ENCODE data around the gene KCNK16.

Gene KCNK16

GRCh38 chr6:39322306-39322850 lies at the start of gene KCNK16:
KCNK16 (minus strand) TSS chr6:39322702; CDS start chr6:39322540, 162 bp downstream.
- no peak for DNase-seq

- DNase-seq = no peak
Observed at GRCh38 chr6:39370390-39370789, 47.9 kb upstream of the KCNK16 start.

GRCh38 chr6:39369987-39370386 lies 47.5 kb upstream of the KCNK16 start:
- DNase-seq = no peak

GRCh38 chr6:39367700-39368099 lies 45.2 kb upstream of the KCNK16 start:
- DNase-seq = no peak

- no peak for DNase-seq
Observed at GRCh38 chr6:39366931-39367618, 44.6 kb upstream of the KCNK16 start.

GRCh38 chr6:39365281-39366074 lies 43.0 kb upstream of the KCNK16 start:
- DNase-seq = no peak

- no peak for DNase-seq
Observed at GRCh38 chr6:39363280-39363679, 40.8 kb upstream of the KCNK16 start.

- no peak for DNase-seq
Observed at GRCh38 chr6:39362487-39362865, 40.0 kb upstream of the KCNK16 start.

- peak; percentile 40 for DNase-seq
Observed at GRCh38 chr6:39361657-39362486, 39.4 kb upstream of the KCNK16 start.

GRCh38 chr6:39360378-39360777 lies 37.9 kb upstream of the KCNK16 start:
- DNase-seq = no peak

GRCh38 chr6:39357998-39358686 lies 35.6 kb upstream of the KCNK16 start:
- no peak for DNase-seq

- DNase-seq = no peak
Observed at GRCh38 chr6:39353698-39354315, 31.3 kb upstream of the KCNK16 start.

- DNase-seq = no peak
Observed at GRCh38 chr6:39350723-39351505, 28.4 kb upstream of the KCNK16 start.

GRCh38 chr6:39348740-39349139 lies 26.2 kb upstream of the KCNK16 start:
- no peak for DNase-seq

GRCh38 chr6:39347906-39348585 lies 25.5 kb upstream of the KCNK16 start:
- peak; percentile 56 for DNase-seq

GRCh38 chr6:39347206-39347605 lies 24.7 kb upstream of the KCNK16 start:
- DNase-seq = no peak

- no peak for DNase-seq
Observed at GRCh38 chr6:39344821-39345280, 22.3 kb upstream of the KCNK16 start.

- DNase-seq = no peak
Observed at GRCh38 chr6:39343396-39343870, 20.9 kb upstream of the KCNK16 start.

- no peak for DNase-seq
Observed at GRCh38 chr6:39342692-39343395, 20.3 kb upstream of the KCNK16 start.

GRCh38 chr6:39341937-39342336 lies 19.4 kb upstream of the KCNK16 start:
- DNase-seq = no peak

All from stimulated activated CD4-positive, alpha-beta T cell treated with anti-CD3 and anti-CD28 coated beads, Interleukin-4, amount 100 ng/mL, for 24 hours (primary cell).